ENCODE results near the gene CDH4. TPM values are rescaled to one million over a fixed set of nuclear protein-coding genes. Genes with fewer than 3 reads are reported as not detected.
A peak's percentile ranks its signal among the peaks of the same experiment; 100 is the strongest.

CDH4 gene
- total RNA-seq, 1 experiment from 2014 or later: not detected

GRCh38 chr20:61758564-61759200 is 506.6 kb downstream of the CDH4 start:
- intact Hi-C loops (cut with micrococcal nuclease; ENCODE audit: unreplicated experiment): no loop called here
- CTCF ChIA-PET: no interaction called here
- H3K27ac Mint-ChIP-seq (ENCODE audit: unreplicated experiment): no peak overlapping the region

GRCh38 chr20:61759286-61760065 is 507.4 kb downstream of the CDH4 start:
- Mint-ChIP-seq H3K4me1 (ENCODE audit: low read depth, unreplicated experiment) (no peaks in the 10 kb centered on the region), H3K9me3 (ENCODE audit: unreplicated experiment) (no peaks in the 10 kb centered on the region), H3K36me3 (ENCODE audit: insufficient read depth, unreplicated experiment) (no peaks in the 10 kb centered on the region), H3K4me3 (ENCODE audit: unreplicated experiment) (no peak overlapping the region), H3K27me3 (ENCODE audit: insufficient read depth, unreplicated experiment) (peaks cover 36% of the 10 kb centered on the region), H3K27ac (ENCODE audit: unreplicated experiment) (no peak overlapping the region)
- intact Hi-C loops (cut with micrococcal nuclease; ENCODE audit: unreplicated experiment): no loop called here
- POLR2A ChIA-PET: no interaction called here
- no peaks in the 10 kb centered on the region for H3K9me3 ChIP-seq
- CTCF ChIA-PET: no interaction called here
- H3K4me3 ChIP-seq (ENCODE audit: low read depth, low read length): no peak overlapping the region
- BruUV-seq (replicated peaks): no TSS peak
- DNase-seq: peak in 1 of 2 experiments; percentile 31
- TF ChIP-seq CTCF (IDR thresholded peaks at IDR 0.05; ENCODE audit: insufficient read depth in 1 of 2, low read depth in 1 of 2, low read length in 1 of 2, severe bottlenecking in 1 of 2, unreplicated experiment in 1 of 2): no peak
- no peaks in the 10 kb centered on the region for H3K36me3 ChIP-seq (ENCODE audit: control insufficient read depth, insufficient read depth, low read length)
- peaks cover 5% of the 10 kb centered on the region for H3K27me3 ChIP-seq (replicated peaks; ENCODE audit: control insufficient read depth, insufficient read depth, low read length)
- H3K4me1 ChIP-seq: no peaks in the 10 kb centered on the region

More at GRCh38 chr20:61758564-61759200, 506.6 kb downstream of the CDH4 start:
- H3K4me1 ChIP-seq: no peaks in the 10 kb centered on the region
- no peaks in the 10 kb centered on the region for H3K36me3 Mint-ChIP-seq (ENCODE audit: insufficient read depth, unreplicated experiment)
- H3K36me3 ChIP-seq (ENCODE audit: control insufficient read depth, insufficient read depth, low read length): no peaks in the 10 kb centered on the region
- no TSS peak for BruUV-seq (replicated peaks)
- POLR2A ChIA-PET: no interaction called here
- peaks cover 35% of the 10 kb centered on the region for H3K27me3 Mint-ChIP-seq (ENCODE audit: insufficient read depth, unreplicated experiment)
- no peaks in the 10 kb centered on the region for H3K9me3 ChIP-seq
- peaks cover 5% of the 10 kb centered on the region for H3K27me3 ChIP-seq (replicated peaks; ENCODE audit: control insufficient read depth, insufficient read depth, low read length)
- H3K4me1 Mint-ChIP-seq (ENCODE audit: low read depth, unreplicated experiment): no peaks in the 10 kb centered on the region
- H3K9me3 Mint-ChIP-seq (ENCODE audit: unreplicated experiment): no peaks in the 10 kb centered on the region
- TF ChIP-seq CTCF (IDR thresholded peaks at IDR 0.05; ENCODE audit: insufficient read depth in 1 of 2, low read depth in 1 of 2, low read length in 1 of 2, severe bottlenecking in 1 of 2, unreplicated experiment in 1 of 2): no peak
- H3K4me3 Mint-ChIP-seq (ENCODE audit: unreplicated experiment): no peak overlapping the region
- DNase-seq: peak in 1 of 2 experiments; percentile 39
- no peak overlapping the region for H3K4me3 ChIP-seq (ENCODE audit: low read depth, low read length)

- no peaks in the 10 kb centered on the region for H3K4me1 ChIP-seq
- CTCF ChIA-PET: no interaction called here
- intact Hi-C loops (cut with micrococcal nuclease; ENCODE audit: unreplicated experiment): no loop called here
- no TSS peak for BruUV-seq (replicated peaks)
- peaks cover 5% of the 10 kb centered on the region for H3K27me3 ChIP-seq (replicated peaks; ENCODE audit: control insufficient read depth, insufficient read depth, low read length)
- Mint-ChIP-seq H3K4me3 (ENCODE audit: unreplicated experiment) (no peak overlapping the region), H3K9me3 (ENCODE audit: unreplicated experiment) (no peaks in the 10 kb centered on the region), H3K36me3 (ENCODE audit: insufficient read depth, unreplicated experiment) (no peaks in the 10 kb centered on the region), H3K27me3 (ENCODE audit: insufficient read depth, unreplicated experiment) (peaks cover 43% of the 10 kb centered on the region), H3K4me1 (ENCODE audit: low read depth, unreplicated experiment) (no peaks in the 10 kb centered on the region), H3K27ac (ENCODE audit: unreplicated experiment) (no peak overlapping the region)
- no peak for TF ChIP-seq CTCF (IDR thresholded peaks at IDR 0.05; ENCODE audit: insufficient read depth in 1 of 2, low read depth in 1 of 2, low read length in 1 of 2, severe bottlenecking in 1 of 2, unreplicated experiment in 1 of 2)
- H3K4me3 ChIP-seq (ENCODE audit: low read depth, low read length): no peak overlapping the region
- DNase-seq: peak in 1 of 2 experiments; percentile 39
- no peaks in the 10 kb centered on the region for H3K9me3 ChIP-seq
- no peaks in the 10 kb centered on the region for H3K36me3 ChIP-seq (ENCODE audit: control insufficient read depth, insufficient read depth, low read length)
- POLR2A ChIA-PET: no interaction called here
Observed at GRCh38 chr20:61760321-61760720, 508.3 kb downstream of the CDH4 start.
